ENCODE measurements around the gene DGCR2.

DGCR2 gene

GRCh38 chr22:18999416-18999815 lies 122.8 kb downstream of the DGCR2 start:
- H3K36me3 ChIP-seq (ENCODE audit: insufficient read depth, low read length), result no peaks in the 10 kb centered on the region
- no peaks in the 10 kb centered on the region for H3K9me3 ChIP-seq (ENCODE audit: low read length)
- peaks cover 4% of the 10 kb centered on the region for H3K4me1 ChIP-seq (ENCODE audit: insufficient read depth, low read length)
- H3K27me3 ChIP-seq (ENCODE audit: insufficient read depth, low read length), result no peaks in the 10 kb centered on the region
- H2AFZ ChIP-seq (ENCODE audit: low read depth, low read length), result no peak overlapping the region
- no peak overlapping the region for H3K4me3 ChIP-seq (ENCODE audit: low read length)

GRCh38 chr22:18999008-18999407 lies 123.2 kb downstream of the DGCR2 start:
- Histone ChIP-seq H2AFZ (ENCODE audit: low read depth, low read length) (no peak overlapping the region), H3K36me3 (ENCODE audit: insufficient read depth, low read length) (no peaks in the 10 kb centered on the region), H3K27me3 (ENCODE audit: insufficient read depth, low read length) (no peaks in the 10 kb centered on the region), H3K4me3 (ENCODE audit: low read length) (no peak overlapping the region), H3K9me3 (ENCODE audit: low read length) (no peaks in the 10 kb centered on the region), H3K4me1 (ENCODE audit: insufficient read depth, low read length) (peaks cover 4% of the 10 kb centered on the region)

- Histone ChIP-seq H3K4me3 (ENCODE audit: low read length) (no peak overlapping the region), H3K36me3 (ENCODE audit: insufficient read depth, low read length) (no peaks in the 10 kb centered on the region), H3K9me3 (ENCODE audit: low read length) (no peaks in the 10 kb centered on the region), H2AFZ (ENCODE audit: low read depth, low read length) (no peak overlapping the region), H3K27me3 (ENCODE audit: insufficient read depth, low read length) (no peaks in the 10 kb centered on the region), H3K4me1 (ENCODE audit: insufficient read depth, low read length) (peaks cover 4% of the 10 kb centered on the region)
Observed at GRCh38 chr22:18997925-18998315, 124.3 kb downstream of the DGCR2 start.

- no peak overlapping the region for H2AFZ ChIP-seq (ENCODE audit: low read depth, low read length)
- peaks cover 4% of the 10 kb centered on the region for H3K4me1 ChIP-seq (ENCODE audit: insufficient read depth, low read length)
- no peaks in the 10 kb centered on the region for H3K36me3 ChIP-seq (ENCODE audit: insufficient read depth, low read length)
- no peaks in the 10 kb centered on the region for H3K9me3 ChIP-seq (ENCODE audit: low read length)
- H3K4me3 ChIP-seq (ENCODE audit: low read length), result no peak overlapping the region
- H3K27me3 ChIP-seq (ENCODE audit: insufficient read depth, low read length), result no peaks in the 10 kb centered on the region
Observed at GRCh38 chr22:18997306-18997924, 124.8 kb downstream of the DGCR2 start.

GRCh38 chr22:18996376-18996900 lies 125.8 kb downstream of the DGCR2 start:
- Histone ChIP-seq H2AFZ (ENCODE audit: low read depth, low read length) (no peak overlapping the region), H3K4me1 (ENCODE audit: insufficient read depth, low read length) (peaks cover 4% of the 10 kb centered on the region), H3K27me3 (ENCODE audit: insufficient read depth, low read length) (no peaks in the 10 kb centered on the region), H3K36me3 (ENCODE audit: insufficient read depth, low read length) (peaks cover 2% of the 10 kb centered on the region), H3K4me3 (ENCODE audit: low read length) (no peak overlapping the region), H3K9me3 (ENCODE audit: low read length) (no peaks in the 10 kb centered on the region)

GRCh38 chr22:18995327-18995711 lies 126.9 kb downstream of the DGCR2 start:
- no peaks in the 10 kb centered on the region for H3K9me3 ChIP-seq (ENCODE audit: low read length)
- H3K27me3 ChIP-seq (ENCODE audit: insufficient read depth, low read length), result no peaks in the 10 kb centered on the region

GRCh38 chr22:18994701-18995326 lies 127.4 kb downstream of the DGCR2 start:
- H3K36me3 ChIP-seq (ENCODE audit: insufficient read depth, low read length), result peaks cover 2% of the 10 kb centered on the region
- no peaks in the 10 kb centered on the region for H3K9me3 ChIP-seq (ENCODE audit: low read length)
- H3K27me3 ChIP-seq (ENCODE audit: insufficient read depth, low read length), result no peaks in the 10 kb centered on the region
- H3K4me3 ChIP-seq (ENCODE audit: low read length), result no peak overlapping the region
- H3K4me1 ChIP-seq (ENCODE audit: insufficient read depth, low read length), result peaks cover 4% of the 10 kb centered on the region
- H2AFZ ChIP-seq (ENCODE audit: low read depth, low read length), result no peak overlapping the region

More at GRCh38 chr22:18995327-18995711, 126.9 kb downstream of the DGCR2 start:
- Histone ChIP-seq H2AFZ (ENCODE audit: low read depth, low read length) (no peak overlapping the region), H3K4me3 (ENCODE audit: low read length) (no peak overlapping the region), H3K4me1 (ENCODE audit: insufficient read depth, low read length) (peaks cover 4% of the 10 kb centered on the region), H3K36me3 (ENCODE audit: insufficient read depth, low read length) (peaks cover 2% of the 10 kb centered on the region)

GRCh38 chr22:18994056-18994455 lies 128.2 kb downstream of the DGCR2 start:
- peaks cover 4% of the 10 kb centered on the region for H3K4me1 ChIP-seq (ENCODE audit: insufficient read depth, low read length)
- H3K27me3 ChIP-seq (ENCODE audit: insufficient read depth, low read length), result no peaks in the 10 kb centered on the region
- H3K9me3 ChIP-seq (ENCODE audit: low read length), result no peaks in the 10 kb centered on the region
- no peak overlapping the region for H3K4me3 ChIP-seq (ENCODE audit: low read length)
- peaks cover 2% of the 10 kb centered on the region for H3K36me3 ChIP-seq (ENCODE audit: insufficient read depth, low read length)
- H2AFZ ChIP-seq (ENCODE audit: low read depth, low read length), result no peak overlapping the region

GRCh38 chr22:18992543-18993198 lies 129.5 kb downstream of the DGCR2 start:
- H3K4me1 ChIP-seq (ENCODE audit: insufficient read depth, low read length), result peaks cover 4% of the 10 kb centered on the region

GRCh38 chr22:18991821-18992442 lies 130.3 kb downstream of the DGCR2 start:
- Histone ChIP-seq H3K4me1 (ENCODE audit: insufficient read depth, low read length) (peaks cover 4% of the 10 kb centered on the region), H3K36me3 (ENCODE audit: insufficient read depth, low read length) (peaks cover 2% of the 10 kb centered on the region), H3K27me3 (ENCODE audit: insufficient read depth, low read length) (no peaks in the 10 kb centered on the region), H3K9me3 (ENCODE audit: low read length) (no peaks in the 10 kb centered on the region), H3K4me3 (ENCODE audit: low read length) (no peak overlapping the region), H2AFZ (ENCODE audit: low read depth, low read length) (no peak overlapping the region)

More at GRCh38 chr22:18992543-18993198, 129.5 kb downstream of the DGCR2 start:
- Histone ChIP-seq H3K27me3 (ENCODE audit: insufficient read depth, low read length) (no peaks in the 10 kb centered on the region), H3K9me3 (ENCODE audit: low read length) (no peaks in the 10 kb centered on the region), H3K36me3 (ENCODE audit: insufficient read depth, low read length) (peaks cover 2% of the 10 kb centered on the region), H3K4me3 (ENCODE audit: low read length) (no peak overlapping the region), H2AFZ (ENCODE audit: low read depth, low read length) (no peak overlapping the region)

- no peaks in the 10 kb centered on the region for H3K27me3 ChIP-seq (ENCODE audit: insufficient read depth, low read length)
- peaks cover 4% of the 10 kb centered on the region for H3K4me1 ChIP-seq (ENCODE audit: insufficient read depth, low read length)
- no peak overlapping the region for H3K4me3 ChIP-seq (ENCODE audit: low read length)
- H3K9me3 ChIP-seq (ENCODE audit: low read length), result no peaks in the 10 kb centered on the region
- H2AFZ ChIP-seq (ENCODE audit: low read depth, low read length), result no peak overlapping the region
- peaks cover 2% of the 10 kb centered on the region for H3K36me3 ChIP-seq (ENCODE audit: insufficient read depth, low read length)
Observed at GRCh38 chr22:18991138-18991432, 131.1 kb downstream of the DGCR2 start.

- Histone ChIP-seq H3K4me1 (ENCODE audit: insufficient read depth, low read length) (peaks cover 4% of the 10 kb centered on the region), H3K27me3 (ENCODE audit: insufficient read depth, low read length) (no peaks in the 10 kb centered on the region), H3K9me3 (ENCODE audit: low read length) (no peaks in the 10 kb centered on the region), H3K36me3 (ENCODE audit: insufficient read depth, low read length) (peaks cover 2% of the 10 kb centered on the region), H2AFZ (ENCODE audit: low read depth, low read length) (no peak overlapping the region), H3K4me3 (ENCODE audit: low read length) (no peak overlapping the region)
Observed at GRCh38 chr22:18990355-18991137, 131.7 kb downstream of the DGCR2 start.

All from neuron (in vitro differentiated cells).